Activated CD4-positive, alpha-beta T cell treated with anti-CD3 and anti-CD28 coated beads, Interleukin-2, amount 10 ng/mL, durations not matched to agents 24 days and 14 days (primary cell): ENCODE measurements around the gene GATA2. TPM values are rescaled to one million over a fixed set of nuclear protein-coding genes. Genes with fewer than 3 reads are reported as not detected.

Experiments used
- DNase-seq: peaks from one replicate; pipeline ENCODE4 v3.0.0; 2022
- H3K27ac Mint-ChIP-seq: one replicate; pipeline ENCODE4 v1.8.0; 2022; ENCODE audit warnings: mild to moderate bottlenecking, mixed read lengths
- H3K27me3 Mint-ChIP-seq: one replicate; pipeline ENCODE4 v1.8.0; 2022; ENCODE audit warnings: mixed read lengths
- H3K36me3 Mint-ChIP-seq: one replicate; pipeline ENCODE4 v1.8.0; 2022; ENCODE audit warnings: low read depth, mild to moderate bottlenecking, mixed read lengths
- H3K4me1 Mint-ChIP-seq: one replicate; pipeline ENCODE4 v1.8.0; 2021; ENCODE audit warnings: mixed read lengths
- H3K4me3 Mint-ChIP-seq: one replicate; pipeline ENCODE4 v1.8.0; 2022; ENCODE audit warnings: mild to moderate bottlenecking, moderate library complexity, mixed read lengths
- H3K9me3 Mint-ChIP-seq: one replicate; pipeline ENCODE4 v1.8.0; 2021; ENCODE audit warnings: mixed read lengths
- intact Hi-C: fragments of 100-400 bp; cut with micrococcal nuclease; formaldehyde crosslinking; loops from one replicate; pipeline ENCODE4 v1.15.1; 2023
- total RNA-seq: library from RNA; stranded (reverse); gene quantifications from 2 replicates; pipeline ENCODE4 v1.2.3, GENCODE V29; 2022

The GATA2 gene
- total RNA-seq, 1 donor from 2014 or later, result not detected

DNA sequence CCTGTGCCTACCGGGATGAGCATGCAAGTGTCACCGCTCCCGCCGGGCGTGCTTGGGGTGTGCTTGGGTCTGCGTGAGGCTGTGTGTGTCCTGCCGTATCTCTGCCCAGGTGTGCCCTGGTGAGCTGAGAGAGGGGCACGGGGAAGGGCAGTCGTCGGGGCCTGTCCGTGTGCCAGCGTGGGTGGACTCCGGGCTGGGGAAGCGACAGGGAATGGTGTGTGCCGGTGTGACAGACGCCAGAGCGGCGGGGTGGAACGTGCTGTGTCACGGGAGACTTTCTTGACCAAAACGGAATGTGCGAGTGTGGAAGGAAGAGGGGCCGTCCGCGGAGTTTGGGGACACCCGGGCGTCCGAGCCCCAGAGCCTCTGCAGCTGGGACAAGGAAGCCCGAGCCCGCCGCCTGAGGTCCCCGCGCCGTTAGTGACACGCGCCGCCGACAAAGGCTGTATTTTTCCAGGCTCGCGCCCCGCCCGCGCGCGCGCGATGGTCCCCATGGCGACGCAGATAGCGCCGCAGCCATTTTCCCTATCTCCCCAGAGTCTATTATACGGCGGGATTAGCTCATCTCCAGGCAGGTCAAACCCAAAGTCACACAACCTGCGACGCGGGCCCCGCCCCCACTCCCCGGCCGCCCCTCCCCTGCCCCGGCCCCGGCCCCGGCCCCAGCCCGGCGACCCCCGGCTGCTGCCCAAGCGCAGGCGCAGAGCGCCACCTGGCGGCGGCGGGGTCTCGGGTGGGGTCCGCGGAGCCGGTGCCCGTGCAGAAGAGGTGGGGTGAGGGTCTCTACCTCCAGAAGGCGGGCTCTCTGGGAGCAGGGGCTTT lies 4.5 kb upstream of the GATA2 start:
- H3K27me3 Mint-ChIP-seq, result peaks cover 63% of the 10 kb centered on the region
- H3K4me1 Mint-ChIP-seq, result peaks cover 2% of the 10 kb centered on the region
- peak overlapping the region; percentile 76 for H3K4me3 Mint-ChIP-seq
- H3K36me3 Mint-ChIP-seq, result no peaks in the 10 kb centered on the region
- intact Hi-C loops, result loop anchor here (1.0 to 10.0 kb wide), 4 partner anchors 71 to 1107 kb away; partner anchors contain the start of gene PLXND1
- DNase-seq, result peak; percentile 91
- H3K9me3 Mint-ChIP-seq, result no peaks in the 10 kb centered on the region
- peak overlapping the region; percentile 7 for H3K27ac Mint-ChIP-seq

DNA sequence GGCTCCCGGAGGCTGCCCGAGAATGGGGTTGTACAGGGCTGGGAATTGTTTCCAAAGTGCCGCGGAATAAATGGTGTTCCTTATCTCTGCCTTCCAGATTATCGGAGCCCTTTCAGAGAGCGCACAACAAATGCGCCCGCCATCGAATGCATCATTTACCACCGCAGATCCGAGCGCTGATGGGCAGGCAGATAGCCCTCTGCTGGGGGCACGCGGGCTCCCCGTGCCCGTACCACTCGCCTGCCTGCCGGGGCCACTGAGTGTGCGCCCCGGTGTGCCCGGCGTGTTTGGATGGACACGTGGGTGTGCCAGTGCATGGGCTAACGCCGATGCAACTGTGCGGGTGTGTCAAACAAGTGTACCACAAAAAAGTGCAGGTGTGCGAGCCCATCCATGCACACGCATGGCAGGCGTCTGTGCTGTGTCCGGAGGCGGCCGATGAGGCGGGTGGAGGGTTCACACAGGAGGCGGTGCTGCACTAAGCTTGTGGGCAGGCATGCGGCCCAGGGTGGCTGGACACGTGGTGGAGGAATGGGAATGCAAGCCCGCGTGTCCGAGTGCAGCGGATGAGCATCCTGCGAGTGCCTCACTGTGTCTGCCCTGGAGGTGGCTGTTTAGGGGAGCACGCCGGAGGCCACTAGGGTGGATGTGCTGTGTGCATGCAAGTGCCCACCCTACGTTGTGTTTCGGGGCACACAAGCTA lies 3.8 kb upstream of the GATA2 start:
- intact Hi-C loops, result loop anchor here (1.0 to 10.0 kb wide), 4 partner anchors 70 to 1108 kb away; partner anchors contain the start of gene PLXND1
- Mint-ChIP-seq H3K27ac (no peak overlapping the region), H3K9me3 (no peaks in the 10 kb centered on the region), H3K27me3 (peaks cover 63% of the 10 kb centered on the region), H3K4me1 (peaks cover 2% of the 10 kb centered on the region), H3K4me3 (peak overlapping the region; percentile 76), H3K36me3 (no peaks in the 10 kb centered on the region)
- DNase-seq, result no peak

DNA sequence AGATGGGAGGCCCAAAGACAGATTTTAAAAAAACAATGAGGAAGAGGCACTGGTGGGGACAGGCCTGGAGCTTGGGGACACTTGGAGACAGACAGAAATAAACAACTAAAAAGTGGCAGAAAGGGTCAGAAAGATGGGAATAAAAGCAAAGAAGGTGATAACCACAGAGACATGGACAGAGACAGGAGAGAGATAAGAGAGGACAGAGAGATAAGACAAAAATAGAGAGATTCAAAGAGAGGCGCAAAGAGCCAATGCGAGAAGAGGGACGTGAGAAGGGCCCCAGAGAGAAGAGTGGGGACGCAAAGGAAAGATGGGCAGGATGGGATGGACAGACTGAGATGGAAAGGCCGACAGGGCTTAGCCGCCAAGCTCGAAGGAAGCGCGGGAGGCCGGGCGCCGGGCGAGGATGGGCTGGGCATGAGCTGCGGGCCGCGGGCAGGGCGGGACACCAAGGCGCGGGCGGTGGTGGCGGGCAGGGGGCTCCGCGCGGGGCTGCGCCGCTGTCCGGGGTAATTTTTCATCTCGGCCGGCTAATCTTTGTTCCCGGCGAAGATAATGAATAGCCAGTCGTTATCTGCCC lies 3.1 kb upstream of the GATA2 start:
- Mint-ChIP-seq H3K9me3 (no peaks in the 10 kb centered on the region), H3K27ac (no peak overlapping the region), H3K4me3 (peak overlapping the region; percentile 4), H3K27me3 (peaks cover 69% of the 10 kb centered on the region), H3K36me3 (no peaks in the 10 kb centered on the region), H3K4me1 (peaks cover 2% of the 10 kb centered on the region)
- no peak for DNase-seq
- intact Hi-C loops, result loop anchor here (5.0 to 10.0 kb wide), 3 partner anchors 399 to 1109 kb away; partner anchors contain the start of gene PLXND1

DNA sequence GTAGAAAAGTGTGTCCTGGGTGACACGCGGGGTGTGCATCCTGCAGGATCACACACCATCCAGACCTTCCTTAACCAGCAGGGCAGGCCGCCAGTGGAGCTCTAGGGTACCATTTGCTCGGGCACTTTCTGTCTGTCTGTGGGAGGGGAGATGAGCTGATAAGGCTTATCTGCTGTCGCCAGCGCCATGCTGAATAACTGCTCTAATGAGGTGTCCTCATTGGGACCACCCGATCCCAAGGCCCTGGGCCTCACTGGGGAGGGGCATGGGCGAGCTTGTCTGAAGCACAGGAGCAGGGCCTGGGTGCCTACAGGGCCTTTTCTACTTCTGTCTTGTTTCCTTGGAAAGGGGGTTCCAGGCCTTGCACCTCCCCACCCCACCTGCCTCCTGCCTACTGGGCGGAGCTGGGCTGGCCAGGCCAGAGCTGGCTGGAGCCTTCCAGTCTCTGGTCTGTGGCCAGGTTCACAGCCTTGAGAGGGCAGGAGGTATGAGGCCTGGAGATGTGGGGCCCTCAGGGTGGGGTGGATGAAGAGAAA lies 2.5 kb upstream of the GATA2 start:
- Mint-ChIP-seq H3K27ac (no peak overlapping the region), H3K4me1 (peaks cover 2% of the 10 kb centered on the region), H3K27me3 (peaks cover 68% of the 10 kb centered on the region), H3K9me3 (no peaks in the 10 kb centered on the region), H3K4me3 (peak overlapping the region; percentile 4), H3K36me3 (no peaks in the 10 kb centered on the region)
- intact Hi-C loops, result loop anchor here (5.0 to 10.0 kb wide), 3 partner anchors 398 to 1109 kb away; partner anchors contain the start of gene PLXND1
- no peak for DNase-seq

DNA sequence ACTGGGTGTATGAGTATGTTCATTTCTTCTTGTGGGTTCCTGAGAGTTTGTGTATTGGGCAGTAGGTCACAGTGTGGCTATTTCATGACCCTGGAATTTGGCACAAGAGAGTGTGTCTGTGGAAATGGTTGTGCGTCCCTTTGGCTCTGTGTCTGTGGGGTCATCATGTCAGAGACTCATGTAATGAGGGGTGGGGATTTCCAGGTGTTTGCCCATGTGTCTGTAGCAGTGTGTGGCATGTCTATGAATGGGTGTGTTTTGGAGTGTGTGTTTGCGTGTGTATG lies 1.3 kb upstream of the GATA2 start:
- peaks cover 68% of the 10 kb centered on the region for H3K27me3 Mint-ChIP-seq
- intact Hi-C loops, result loop anchor here (10.0 kb wide), 1 partner anchor 1110 kb away; the partner anchor contains the start of gene PLXND1
- H3K36me3 Mint-ChIP-seq, result no peaks in the 10 kb centered on the region
- DNase-seq, result no peak
- no peak overlapping the region for H3K27ac Mint-ChIP-seq
- H3K9me3 Mint-ChIP-seq, result no peaks in the 10 kb centered on the region
- H3K4me3 Mint-ChIP-seq, result no peak overlapping the region
- H3K4me1 Mint-ChIP-seq, result peaks cover 5% of the 10 kb centered on the region

DNA sequence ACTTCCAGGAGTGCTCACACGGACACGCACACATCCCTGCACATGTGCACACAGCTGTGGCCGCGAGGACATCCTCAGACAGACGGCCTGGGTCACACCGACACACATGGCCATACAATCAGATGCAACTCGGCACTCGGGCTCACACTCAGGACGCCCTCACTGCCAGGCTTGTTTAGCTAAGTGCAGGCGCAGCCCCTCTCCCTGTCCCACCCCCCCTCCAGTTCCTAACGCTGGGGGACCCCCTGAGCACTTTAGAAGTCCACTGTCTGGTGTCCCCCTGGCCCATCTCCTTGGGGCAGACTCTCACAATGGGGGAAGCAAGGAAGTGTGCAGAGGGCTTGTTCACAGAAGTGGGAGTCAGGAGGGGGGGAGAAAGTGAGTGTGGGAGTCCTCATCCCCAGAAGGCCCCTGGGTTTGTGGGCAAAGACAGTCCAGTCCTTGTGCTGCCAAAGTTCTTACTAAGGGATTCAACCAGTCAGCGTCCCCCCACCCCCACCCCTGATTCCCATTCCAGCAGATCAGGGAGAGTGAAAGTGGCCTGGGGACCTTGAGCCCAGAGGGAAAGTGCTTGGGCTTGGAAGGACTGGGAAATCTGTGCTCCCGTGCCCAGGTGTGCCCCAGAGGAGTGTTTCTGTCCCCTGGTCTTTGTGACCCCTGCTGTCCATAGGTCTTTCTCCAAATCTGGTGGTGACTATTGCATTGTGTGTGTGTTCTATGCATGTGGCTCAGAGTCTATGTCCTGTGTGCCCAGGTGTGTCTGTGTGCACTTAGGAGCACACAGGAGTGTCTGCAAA lies 767 bp upstream of the GATA2 start:
- intact Hi-C loops, result loop anchor here (10.0 kb wide), 1 partner anchor 1111 kb away; the partner anchor contains the start of gene PLXND1
- H3K27me3 Mint-ChIP-seq, result peaks cover 66% of the 10 kb centered on the region
- H3K4me3 Mint-ChIP-seq, result no peak overlapping the region
- H3K36me3 Mint-ChIP-seq, result no peaks in the 10 kb centered on the region
- no peak for DNase-seq
- no peaks in the 10 kb centered on the region for H3K9me3 Mint-ChIP-seq
- peaks cover 5% of the 10 kb centered on the region for H3K4me1 Mint-ChIP-seq
- peak overlapping the region; percentile 73 for H3K27ac Mint-ChIP-seq

DNA sequence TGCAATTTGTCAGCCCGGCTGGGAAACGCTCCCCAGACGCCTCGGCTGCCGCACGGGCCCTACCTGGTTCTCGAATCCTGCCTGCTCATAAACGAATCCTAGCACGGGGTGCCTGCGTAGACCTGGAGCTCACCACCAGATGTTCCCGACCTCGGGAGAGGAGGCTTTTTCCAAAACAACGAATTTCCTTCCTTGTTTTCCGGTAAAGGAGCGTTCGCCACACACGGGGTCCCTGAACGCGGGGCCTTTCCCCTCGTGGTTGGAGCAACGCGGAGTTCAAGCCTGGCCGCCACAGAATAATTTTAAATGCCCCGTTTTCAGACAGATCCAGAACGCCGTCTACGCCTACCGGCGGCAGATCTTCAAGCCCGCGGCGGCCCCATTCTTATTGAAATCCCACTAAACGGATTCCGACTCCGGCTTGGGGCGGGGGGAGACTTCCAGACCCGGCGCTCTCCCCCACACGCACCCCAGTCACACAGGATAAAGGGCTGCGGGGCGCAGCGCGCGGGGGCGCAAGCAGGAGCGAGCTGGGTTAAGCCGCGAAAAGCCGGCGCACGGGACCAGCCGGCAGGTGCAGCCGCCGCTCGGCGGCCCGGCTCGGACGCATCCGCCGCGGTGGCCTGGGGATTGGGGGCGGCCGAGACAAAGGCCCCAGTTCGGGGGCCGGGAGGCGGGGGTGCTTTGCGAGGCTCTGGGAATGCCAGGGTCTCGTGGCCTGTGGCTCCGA lies 895 bp downstream of the GATA2 start:
- H3K27ac Mint-ChIP-seq, result peak overlapping the region; percentile 17
- peaks cover 64% of the 10 kb centered on the region for H3K27me3 Mint-ChIP-seq
- H3K4me3 Mint-ChIP-seq, result no peak overlapping the region
- peak; percentile 70 for DNase-seq
- no peaks in the 10 kb centered on the region for H3K36me3 Mint-ChIP-seq
- intact Hi-C loops, result loop anchor here (1.0 to 10.0 kb wide), 2 partner anchors 9 to 1113 kb away; partner anchors contain the start of gene PLXND1
- no peaks in the 10 kb centered on the region for H3K9me3 Mint-ChIP-seq
- H3K4me1 Mint-ChIP-seq, result peaks cover 8% of the 10 kb centered on the region

DNA sequence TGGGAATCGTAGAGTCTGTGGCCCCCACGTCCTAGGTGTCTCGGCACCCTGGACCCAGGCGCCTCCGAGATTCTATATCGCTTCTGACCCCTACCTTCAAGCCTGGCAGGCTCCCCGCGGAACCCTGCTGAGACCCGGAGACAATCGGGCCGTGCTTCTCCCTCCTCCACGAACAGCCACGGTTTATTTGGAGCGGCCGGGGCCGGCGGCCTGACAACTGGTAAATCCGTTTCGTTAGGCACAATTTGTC lies 1.4 kb downstream of the GATA2 start:
- Mint-ChIP-seq H3K4me1 (peaks cover 9% of the 10 kb centered on the region), H3K36me3 (no peaks in the 10 kb centered on the region), H3K9me3 (no peaks in the 10 kb centered on the region), H3K27me3 (peaks cover 64% of the 10 kb centered on the region), H3K4me3 (no peak overlapping the region), H3K27ac (no peak overlapping the region)
- intact Hi-C loops, result loop anchor here (1.0 to 10.0 kb wide), 2 partner anchors 8 to 1113 kb away; partner anchors contain the start of gene PLXND1
- no peak for DNase-seq

DNA sequence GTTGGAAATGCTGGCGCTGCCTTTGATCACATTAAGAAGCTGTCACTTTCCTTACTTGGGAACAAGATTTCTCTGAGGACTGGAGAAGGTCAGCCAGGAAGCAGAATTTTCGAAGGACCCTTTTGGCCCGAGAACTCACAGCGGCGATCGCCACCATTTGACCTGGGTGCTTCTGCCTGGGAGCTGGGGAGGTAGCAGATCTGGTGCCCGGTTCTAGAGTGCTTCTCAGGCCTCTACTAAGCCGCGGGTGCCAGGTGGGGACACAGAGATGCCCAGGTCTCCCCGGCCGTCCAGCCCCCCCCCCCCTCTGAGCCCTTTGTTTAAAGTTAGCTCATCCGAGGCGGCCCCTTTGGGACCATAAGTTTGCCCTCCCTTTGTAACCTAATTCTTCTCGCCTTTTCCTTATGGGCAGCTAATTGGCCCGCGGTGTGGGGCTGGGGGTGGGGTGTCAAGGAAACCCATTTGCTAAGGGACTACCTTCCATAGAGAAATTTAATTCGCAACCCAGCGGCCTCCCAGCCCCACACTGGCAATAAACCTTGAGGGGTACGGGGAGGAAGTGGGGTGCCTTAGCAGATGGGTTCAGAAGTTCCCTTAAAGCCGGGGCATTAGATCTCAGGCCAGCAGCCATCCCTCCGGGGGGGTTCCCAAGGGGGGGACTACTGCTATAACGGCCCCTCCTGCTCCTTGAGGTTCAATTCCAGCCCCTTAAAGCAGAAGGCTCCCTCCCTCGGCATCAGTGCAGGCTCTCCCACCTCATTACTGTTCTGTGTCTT lies 1.9 kb downstream of the GATA2 start:
- Mint-ChIP-seq H3K4me1 (peaks cover 12% of the 10 kb centered on the region), H3K27me3 (peaks cover 67% of the 10 kb centered on the region), H3K36me3 (no peaks in the 10 kb centered on the region), H3K27ac (no peak overlapping the region), H3K4me3 (no peak overlapping the region), H3K9me3 (no peaks in the 10 kb centered on the region)
- peak; percentile 65 for DNase-seq
- intact Hi-C loops, result loop anchor here (1.0 to 10.0 kb wide), 2 partner anchors 8 to 1114 kb away; partner anchors contain the start of gene PLXND1

DNA sequence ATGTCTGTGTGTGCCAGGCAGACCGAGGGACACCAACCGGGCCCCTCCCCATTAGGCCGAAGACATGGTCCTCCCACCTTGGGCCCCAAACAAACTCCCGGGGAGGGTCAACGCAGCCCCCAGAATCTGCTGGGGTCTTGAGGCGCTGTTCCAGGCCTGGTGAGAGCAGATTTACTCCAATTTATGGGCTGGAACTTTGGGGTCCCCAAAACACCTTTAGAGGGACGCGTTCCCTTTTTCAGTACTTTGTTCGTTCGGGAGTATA lies 2.4 kb downstream of the GATA2 start:
- H3K27ac Mint-ChIP-seq, result no peak overlapping the region
- no peaks in the 10 kb centered on the region for H3K9me3 Mint-ChIP-seq
- H3K4me3 Mint-ChIP-seq, result no peak overlapping the region
- DNase-seq, result no peak
- H3K27me3 Mint-ChIP-seq, result peaks cover 66% of the 10 kb centered on the region
- H3K4me1 Mint-ChIP-seq, result peaks cover 12% of the 10 kb centered on the region
- intact Hi-C loops, result loop anchor here (10.0 kb wide), 1 partner anchor 1114 kb away; the partner anchor contains the start of gene PLXND1
- H3K36me3 Mint-ChIP-seq, result no peaks in the 10 kb centered on the region

DNA sequence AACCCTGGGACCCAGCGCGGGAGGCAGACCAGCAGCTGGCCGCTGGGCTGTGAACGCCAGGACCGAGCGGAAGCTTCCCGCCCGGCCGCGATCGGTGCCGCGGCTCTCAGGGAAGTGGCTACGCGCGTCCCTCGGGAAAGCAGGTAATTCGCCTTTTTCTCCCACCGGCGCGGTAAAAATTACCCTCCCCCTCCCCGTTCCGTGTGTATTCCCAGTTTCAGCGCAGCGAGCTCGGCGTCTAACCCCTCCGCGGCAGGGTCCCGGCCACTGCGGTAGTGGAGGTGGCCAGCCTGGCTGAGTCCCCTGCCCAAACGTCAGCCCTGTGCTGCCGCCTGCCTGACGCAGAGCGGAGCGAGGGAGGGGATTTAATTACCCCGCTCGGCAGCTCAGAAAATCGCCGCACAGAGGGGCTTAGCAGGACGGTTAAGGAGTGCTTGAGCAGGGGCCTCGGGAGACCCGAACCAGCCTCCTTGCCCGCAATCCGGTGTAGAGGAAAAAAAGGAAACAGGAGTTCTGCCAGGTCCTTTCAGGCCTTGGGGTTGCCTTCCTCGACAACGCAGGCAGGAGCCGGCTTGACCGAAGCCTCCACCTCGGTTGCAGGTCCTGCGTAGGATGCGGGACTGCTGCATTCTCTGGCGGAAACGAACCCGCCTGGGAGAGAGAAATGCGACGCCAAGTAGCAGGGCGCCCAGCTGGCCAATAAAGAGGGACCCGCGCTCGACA lies 2.9 kb downstream of the GATA2 start:
- Mint-ChIP-seq H3K27me3 (peaks cover 66% of the 10 kb centered on the region), H3K4me3 (peak overlapping the region; percentile 75), H3K4me1 (peaks cover 12% of the 10 kb centered on the region), H3K9me3 (no peaks in the 10 kb centered on the region), H3K27ac (peak overlapping the region; percentile 64), H3K36me3 (no peaks in the 10 kb centered on the region)
- intact Hi-C loops, result loop anchor here (5.0 to 10.0 kb wide), 2 partner anchors 43 to 1115 kb away; partner anchors contain the start of gene PLXND1
- peak; percentile 73 for DNase-seq

DNA sequence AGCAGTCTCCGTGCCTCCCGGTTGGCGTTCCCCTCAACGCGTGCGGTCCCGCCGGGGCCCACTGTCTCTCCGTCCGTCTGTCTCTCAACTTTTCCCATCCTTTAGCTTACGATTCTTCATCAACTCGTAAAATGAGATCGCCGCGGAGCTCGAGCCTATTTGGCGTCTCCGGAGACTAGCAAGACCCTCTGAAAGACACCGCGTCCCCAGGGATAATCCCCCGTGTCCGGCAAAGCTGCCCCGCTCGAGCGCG lies 3.4 kb downstream of the GATA2 start:
- H3K27me3 Mint-ChIP-seq, result peaks cover 67% of the 10 kb centered on the region
- intact Hi-C loops, result loop anchor here (5.0 kb wide), 1 partner anchor 42 kb away; no protein-coding TSS in a partner anchor
- peak; percentile 69 for DNase-seq
- peaks cover 12% of the 10 kb centered on the region for H3K4me1 Mint-ChIP-seq
- peak overlapping the region; percentile 64 for H3K27ac Mint-ChIP-seq
- H3K36me3 Mint-ChIP-seq, result no peaks in the 10 kb centered on the region
- peak overlapping the region; percentile 75 for H3K4me3 Mint-ChIP-seq
- H3K9me3 Mint-ChIP-seq, result no peaks in the 10 kb centered on the region
